Stimulated activated CD8-positive, alpha-beta memory T cell treated with anti-CD3 and anti-CD28 coated beads, Interleukin-15, amount 100 ng/mL, for 1 hour (primary cell): ENCODE measurements around the gene CNN3.
"Not testable (repeated sequence)": the region's sequence is repeated elsewhere in the genome, so short reads cannot be mapped to it uniquely, and the experiment has no call there.

ENCODE experiments used
- DNase-seq: peaks from one replicate; pipeline ENCODE4 v3.0.0-alpha.2; 2020; ENCODE audit warnings: low read depth

Gene CNN3

DNA sequence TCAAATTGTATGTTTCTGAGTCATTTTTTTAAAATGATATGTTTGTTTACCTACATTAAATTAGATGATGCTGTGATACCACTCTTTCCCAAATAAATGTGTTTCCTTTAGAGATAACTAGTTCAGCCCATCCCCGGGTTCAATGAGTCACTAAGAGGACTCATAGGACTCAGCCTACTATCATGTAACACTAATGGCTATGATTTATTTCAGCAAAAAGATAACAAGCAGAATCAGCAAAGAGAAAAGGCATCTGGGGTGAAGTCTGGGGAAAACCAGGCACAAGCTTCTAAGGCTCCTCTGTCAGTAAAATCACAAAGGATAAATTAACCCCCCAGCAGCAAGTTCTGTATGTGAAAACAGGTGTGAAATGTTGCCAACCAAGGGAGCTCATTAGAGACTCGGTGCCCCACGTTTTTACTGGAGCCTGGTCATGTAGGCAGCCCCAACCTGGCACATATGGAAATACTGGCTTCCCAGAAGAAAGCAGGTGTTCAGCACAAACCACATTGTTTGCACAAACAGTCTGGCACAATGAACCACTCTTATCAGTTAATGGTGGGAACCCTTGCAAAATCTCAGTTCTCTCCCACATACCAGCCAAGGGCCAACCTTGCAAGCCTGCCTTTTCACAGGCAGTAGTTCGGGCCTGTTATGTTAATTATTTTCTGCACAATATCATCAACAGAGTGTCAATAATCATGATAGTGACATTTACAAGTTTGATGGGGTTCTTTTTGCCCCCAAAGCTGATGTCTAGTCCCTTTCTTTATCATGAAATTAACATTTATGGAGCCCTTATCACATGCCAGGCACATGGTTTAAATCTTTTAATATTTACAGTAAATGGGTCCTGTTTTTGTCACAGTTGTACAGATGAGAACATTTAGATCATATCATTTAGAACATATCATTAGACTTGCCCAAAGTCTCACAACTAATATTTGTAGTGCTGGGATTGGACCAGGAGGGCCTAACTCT lies 23.1 kb upstream of the CNN3 start:
- DNase-seq = no peak

- DNase-seq = no peak
These were observed 20.5 kb upstream of the CNN3 start for GRCh38 chr1:94947437-94947836.

DNA sequence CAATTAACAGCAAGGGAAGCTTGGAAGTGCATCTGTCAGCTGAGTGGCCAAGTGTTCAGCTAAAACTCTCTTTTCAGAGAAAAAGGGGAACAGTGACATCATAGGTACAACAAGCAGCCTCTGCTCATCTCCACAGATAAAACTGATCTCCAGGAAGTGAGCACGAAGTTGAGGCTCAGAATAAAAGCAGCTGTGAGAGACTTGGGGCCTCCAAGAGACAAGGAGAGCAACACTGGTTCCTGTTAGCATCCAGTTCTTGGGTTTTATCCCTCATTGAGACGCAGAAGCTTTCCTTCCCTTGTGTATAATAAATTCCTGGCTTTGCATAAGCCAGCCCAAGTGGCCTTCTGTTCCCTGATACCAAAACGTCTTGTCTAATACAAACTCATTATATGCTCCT lies 20.0 kb upstream of the CNN3 start:
- DNase-seq = no peak

DNA sequence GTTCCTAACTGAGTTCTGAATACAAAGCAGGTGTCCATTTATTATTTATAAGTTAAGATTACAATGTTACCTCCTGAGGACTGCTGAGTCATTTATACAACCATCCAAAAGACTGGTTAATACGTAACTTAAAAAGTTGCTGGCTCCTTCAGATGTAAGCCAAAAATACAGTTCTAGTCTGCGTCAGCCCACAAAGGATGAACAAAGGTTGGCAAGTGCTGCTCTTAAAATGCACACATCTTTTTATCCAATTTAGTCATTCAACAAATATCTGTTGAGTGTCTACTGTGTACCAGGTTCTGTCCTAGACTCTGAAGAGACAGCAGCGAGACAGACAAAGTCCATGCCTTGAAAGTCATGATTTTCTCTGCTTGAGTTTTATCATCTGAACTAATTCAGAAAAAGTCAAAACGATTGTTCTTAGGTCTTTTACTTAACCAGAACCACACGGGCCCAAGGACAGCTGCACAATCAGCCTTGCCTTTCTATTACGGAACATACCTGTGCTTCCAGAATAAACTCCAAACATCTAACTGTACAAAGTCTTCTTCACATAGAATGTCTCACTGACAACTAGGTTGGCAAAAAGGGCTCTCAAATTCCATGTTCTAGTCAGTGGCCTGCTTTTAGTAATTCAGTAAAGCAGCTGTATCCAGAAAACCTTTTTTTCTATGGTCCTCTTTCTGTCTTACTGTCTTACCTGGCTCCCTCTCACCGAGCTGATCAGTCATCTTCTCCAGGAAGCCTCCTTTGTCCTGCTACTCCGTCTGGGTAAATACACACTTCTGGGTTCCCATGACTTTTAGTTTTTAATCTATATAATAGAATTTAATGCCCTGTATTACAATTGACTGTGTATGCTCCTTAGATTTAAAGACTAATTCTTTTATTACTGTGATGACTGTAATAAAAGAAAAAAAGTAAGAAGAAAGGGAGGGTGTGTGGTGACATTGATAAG lies 15.5 kb upstream of the CNN3 start:
- DNase-seq = no peak

GRCh38 chr1:94941480-94941879 lies 14.6 kb upstream of the CNN3 start:
- DNase-seq = not testable (repeated sequence)

- no peak for DNase-seq
These were observed 13.8 kb upstream of the CNN3 start for GRCh38 chr1:94940738-94941137.

GRCh38 chr1:94937820-94938219 lies 10.9 kb upstream of the CNN3 start:
- no peak for DNase-seq

DNA sequence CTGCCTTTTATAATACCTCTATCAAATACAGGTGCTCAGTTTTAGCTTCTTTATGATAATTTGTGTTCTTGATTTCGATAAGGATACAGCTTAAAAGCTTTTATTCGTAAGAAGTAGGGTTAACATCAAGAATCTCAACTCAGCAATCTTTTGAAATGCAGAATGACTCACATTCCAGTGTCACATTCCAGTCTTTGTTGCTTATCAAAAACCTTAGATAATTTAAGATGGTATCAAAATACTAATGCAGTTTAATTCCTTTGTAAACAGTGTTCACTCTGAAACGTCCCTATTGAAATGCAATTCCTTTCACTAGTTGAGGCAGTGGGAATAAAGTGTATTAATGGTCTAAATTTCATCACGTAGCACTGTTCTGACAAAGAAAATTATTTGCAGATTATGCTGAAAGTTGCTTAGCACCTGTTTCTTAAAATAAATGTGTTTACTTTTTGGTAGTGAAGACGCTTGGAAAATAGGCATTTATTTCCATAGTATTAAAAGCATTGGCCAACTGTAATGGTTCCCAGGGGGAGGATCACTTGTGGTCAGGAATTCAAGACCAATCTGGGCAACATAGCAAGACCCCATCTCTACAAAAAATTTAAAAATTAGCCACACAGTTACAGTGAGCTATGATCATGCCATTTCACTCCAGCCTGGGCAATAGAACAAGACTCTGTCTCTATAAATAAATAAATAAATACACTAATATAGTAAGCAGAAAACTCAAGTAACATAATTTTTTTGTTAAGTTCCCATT lies 10.1 kb upstream of the CNN3 start:
- no peak for DNase-seq

GRCh38 chr1:94935476-94935875 lies 8.6 kb upstream of the CNN3 start:
- no peak for DNase-seq

GRCh38 chr1:94935034-94935433 lies 8.1 kb upstream of the CNN3 start:
- no peak for DNase-seq

- no peak for DNase-seq
These were observed 7.6 kb upstream of the CNN3 start for GRCh38 chr1:94934551-94934950.

GRCh38 chr1:94931254-94931841 lies 4.4 kb upstream of the CNN3 start:
- DNase-seq = no peak

- no peak for DNase-seq
These were observed 2.7 kb upstream of the CNN3 start for GRCh38 chr1:94929351-94930217.

DNA sequence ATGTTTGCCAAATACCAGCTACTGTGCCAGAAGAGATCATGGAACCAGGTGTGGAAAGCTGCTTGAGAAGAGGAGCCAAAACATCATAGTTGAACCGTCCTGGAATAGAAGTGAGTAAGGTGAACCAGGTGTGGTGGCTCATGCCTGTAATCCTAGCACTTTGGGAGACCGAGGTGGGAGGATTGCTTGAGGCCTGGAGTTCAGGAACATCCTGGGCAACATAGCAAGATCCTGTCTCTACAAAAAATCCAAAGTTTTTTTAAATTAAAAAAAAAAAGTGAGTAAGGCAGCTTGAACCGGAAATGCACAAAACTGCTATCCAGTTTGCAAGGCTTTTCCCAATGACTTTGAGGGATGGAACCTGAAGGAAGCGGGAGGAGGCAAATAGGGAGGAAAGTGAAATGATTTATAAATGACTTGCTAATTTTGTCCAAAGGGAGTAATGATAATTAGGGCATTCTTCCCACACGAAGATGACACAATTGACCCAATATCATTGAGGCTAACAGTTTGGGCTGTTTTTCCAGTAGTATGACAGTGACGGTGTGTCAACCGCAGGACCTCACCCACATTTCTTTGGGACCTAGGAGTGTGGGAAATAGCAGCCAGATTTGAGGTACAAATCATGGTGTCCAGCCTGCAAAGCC lies 1.5 kb upstream of the CNN3 start:
- no peak for DNase-seq

GRCh38 chr1:94927405-94928175 lies 680 bp upstream of the CNN3 start:
- DNase-seq = no peak

DNA sequence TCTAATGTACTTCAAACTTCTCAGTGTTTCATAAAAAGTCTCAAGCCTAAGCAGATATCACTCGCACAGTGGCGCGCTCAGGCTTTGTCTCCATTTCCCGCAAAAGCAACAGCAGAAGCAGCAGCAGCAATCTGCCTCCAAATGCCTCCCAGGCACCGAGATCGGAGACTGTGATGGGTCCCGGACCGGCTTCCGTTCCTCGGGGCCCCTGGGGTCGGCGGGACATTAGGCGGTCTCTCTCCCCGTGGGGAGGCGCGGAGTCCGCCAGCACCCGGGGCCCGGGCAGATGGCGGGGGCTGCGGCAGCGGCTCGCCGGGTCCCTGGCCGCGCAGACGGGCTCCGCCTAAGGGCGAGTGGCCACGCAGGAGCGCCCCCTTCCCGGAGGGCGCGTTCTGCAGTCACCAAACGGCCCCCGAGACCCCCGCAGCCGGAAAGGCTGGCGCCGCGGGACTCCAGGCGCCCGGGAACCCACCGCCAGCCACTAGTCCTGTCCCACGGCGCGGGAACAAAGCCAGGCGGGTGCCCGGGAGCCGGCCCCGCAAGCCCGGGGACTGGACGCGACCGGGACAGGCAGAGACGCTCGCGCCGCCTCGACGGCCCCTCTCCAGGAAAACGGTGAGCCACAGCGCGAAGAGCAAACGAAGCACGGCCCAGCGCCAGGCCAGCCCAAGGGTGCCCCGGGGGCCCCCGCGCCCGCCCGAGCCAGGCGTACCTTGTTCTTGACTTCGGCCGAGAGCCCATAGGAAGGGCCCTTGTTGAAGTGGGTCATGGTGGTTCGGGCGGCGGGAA lies 590 bp downstream of the CNN3 start:
- no peak for DNase-seq

DNA sequence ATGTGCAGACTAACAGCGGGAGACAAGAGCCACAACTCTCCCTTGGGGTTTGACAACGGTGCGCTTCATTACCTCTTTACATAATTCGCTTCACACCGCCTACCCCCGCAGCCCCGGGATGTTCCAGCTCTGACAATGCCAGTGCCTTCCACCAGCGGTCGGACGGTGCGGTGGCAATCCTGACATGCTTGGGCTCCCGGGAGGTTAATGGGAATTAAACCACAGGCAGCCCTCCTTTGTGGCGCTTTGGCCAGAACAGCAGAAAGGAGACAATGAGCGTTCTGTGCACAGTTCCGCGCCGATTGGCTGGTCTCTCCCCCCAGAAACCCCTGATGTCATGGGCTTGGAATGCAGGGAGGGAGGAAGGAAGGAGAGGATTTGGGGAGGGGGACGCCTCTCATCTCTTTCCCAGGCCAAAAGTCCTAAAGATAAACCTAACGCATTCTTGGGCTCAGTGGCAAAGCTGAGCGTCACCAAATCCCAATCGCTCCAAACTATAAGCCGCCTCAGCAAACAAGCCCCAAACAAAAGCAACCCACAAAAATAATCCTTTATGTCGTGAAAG lies 1.3 kb downstream of the CNN3 start:
- no peak for DNase-seq

DNA sequence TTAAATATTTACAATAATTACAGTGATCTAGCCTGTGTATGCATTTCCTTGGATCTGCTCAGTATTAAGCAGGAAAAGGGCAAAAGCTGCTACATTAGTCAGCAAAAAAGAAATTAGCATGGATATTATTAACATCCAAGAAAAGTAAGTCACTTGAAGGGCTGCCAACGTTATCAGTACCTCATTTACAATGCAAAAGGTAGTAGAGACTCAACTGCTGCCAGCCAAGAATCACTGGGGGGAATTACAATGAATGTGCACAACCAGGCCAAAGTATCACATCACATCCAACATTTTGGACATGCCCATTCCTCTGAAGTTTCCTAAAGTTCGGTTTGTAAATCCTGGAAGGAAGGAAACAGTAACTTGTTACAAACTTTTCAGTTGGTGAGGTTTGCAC lies 1.9 kb downstream of the CNN3 start:
- DNase-seq = no peak
